Prostate gland (tissue), 2 donors: ENCODE results near the gene ANKS1B. TPM values are rescaled to one million over a fixed set of nuclear protein-coding genes. Genes with fewer than 3 reads are reported as not detected.

ENCODE experiments used
- DNase-seq: peaks from one replicate; pipeline ENCODE4 v3.0.0-alpha.2; 2019; ENCODE audit warnings: low spot score
- H3K27ac ChIP-seq, 2 donors: fragments of 200-600 bp; sonication (generic); 2 replicates each; pipeline ENCODE4 v1.5.1; 2017 to 2019
- H3K27me3 ChIP-seq: fragments of 200-600 bp; sonication (generic); replicated peaks from 2 replicates; pipeline ENCODE4 v1.5.1; 2019; ENCODE audit not compliant: insufficient read depth
- H3K36me3 ChIP-seq, 2 donors: fragments of 200-600 bp; sonication (generic); 1 replicate in 1 of 2; 2 replicates in 1 of 2; pipeline versions ENCODE4 v1.5.1 to v1.8.1; 2017 to 2019
- H3K4me1 ChIP-seq: fragments of 200-600 bp; sonication (generic); replicated peaks from 2 replicates; pipeline ENCODE4 v1.5.1; 2019
- H3K4me3 ChIP-seq, 2 donors: fragments of 200-600 bp; sonication (generic); 2 replicates each; pipeline ENCODE4 v1.5.1; 2017 to 2019
- H3K9me3 ChIP-seq: fragments of 200-600 bp; sonication (generic); 2 replicates; pipeline ENCODE4 v1.5.1; 2017
- POLR2A ChIP-seq: fragments of 450-650 bp; IDR thresholded peaks from one replicate; pipeline ENCODE4 v1.6.1; 2016; ENCODE audit warnings: antibody characterized with exemption, mild to moderate bottlenecking
- POLR2AphosphoS5 ChIP-seq: sonication (generic); formaldehyde crosslinking; IDR thresholded peaks from one replicate; pipeline ENCODE4 v1.6.1; 2017; ENCODE audit warnings: antibody characterized with exemption
- WGBS: methylation state at CpG from one replicate; pipeline ENCODE4 v1.1.5; 2018; 5-methylcytosine and 5-hydroxymethylcytosine counted together
- intact Hi-C: fragments of 100-400 bp; cut with DNase I; formaldehyde crosslinking; loops from one replicate; pipeline ENCODE4 v1.14.2; 2022
- total RNA-seq, 2 donors: library from RNA; depleted of rRNA; stranded (reverse); fragments of >200 nt; gene quantifications; one replicate each; pipeline ENCODE4 v1.1.0, GENCODE V29; 2016
- TF ChIP-seq, protein P1 (sequence below), 4 experiments: fragments of 200-600 bp in 2 of 4; fragments of 450-650 bp in 2 of 4; sonication (generic) in 2 of 4; IDR thresholded peaks; 1 replicate in 3 of 4; 2 replicates in 1 of 4; pipeline ENCODE4 v1.5.1; 2016 to 2019; ENCODE audit warnings: antibody characterized with exemption in 4 of 4, mild to moderate bottlenecking in 2 of 4, moderate library complexity in 2 of 4

Gene ANKS1B
- total RNA-seq, 2 donors from 2014 or later, result 13.0 to 17.4 TPM

DNA sequence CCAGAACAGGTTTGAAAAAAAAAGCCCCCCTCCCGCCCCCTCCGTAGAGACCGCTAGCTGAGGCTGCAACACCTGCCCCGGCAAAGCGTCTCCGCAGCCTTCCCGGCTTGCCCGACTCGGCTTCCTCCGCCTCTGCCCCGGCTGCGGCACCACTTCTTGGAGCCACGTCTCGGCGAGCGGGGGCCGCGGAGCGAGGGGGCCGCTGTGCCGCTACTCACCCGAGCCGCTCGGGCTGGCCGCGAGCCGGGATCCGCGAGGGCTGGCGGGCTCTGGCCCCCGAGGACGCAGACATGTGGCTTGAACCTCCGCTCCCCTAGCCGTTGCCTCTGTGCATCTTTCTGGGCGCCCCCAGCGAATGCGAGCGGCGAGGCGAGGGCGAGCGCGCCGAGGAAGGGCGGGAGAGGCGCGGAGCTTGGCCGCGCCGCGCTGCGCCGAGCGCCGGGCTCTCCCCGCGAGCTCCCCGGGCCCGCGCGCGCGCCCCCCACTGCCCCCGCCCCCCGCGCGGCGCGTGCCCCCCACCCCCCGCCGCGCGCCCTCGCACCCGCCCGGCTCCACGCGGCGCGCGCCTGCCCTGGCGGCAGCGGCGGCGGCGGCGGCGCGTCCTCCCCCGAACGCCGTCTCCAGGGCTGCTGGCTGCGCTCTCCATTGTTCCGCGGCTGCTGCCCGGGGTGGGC is 1090.2 kb downstream of the ANKS1B start:
- Histone ChIP-seq H3K9me3 (no peaks in the 10 kb centered on the region), H3K27me3 (peaks cover 6% of the 10 kb centered on the region), H3K27ac (no peak overlapping the region), H3K36me3 (no peaks in the 10 kb centered on the region), H3K4me1 (no peaks in the 10 kb centered on the region), H3K4me3 (peak overlapping the region; percentile 25 to 30)
- DNase-seq, result no peak
- TF ChIP-seq POLR2A, result no peak
- TF ChIP-seq POLR2AphosphoS5, result no peak
- TF ChIP-seq, protein P1, sequence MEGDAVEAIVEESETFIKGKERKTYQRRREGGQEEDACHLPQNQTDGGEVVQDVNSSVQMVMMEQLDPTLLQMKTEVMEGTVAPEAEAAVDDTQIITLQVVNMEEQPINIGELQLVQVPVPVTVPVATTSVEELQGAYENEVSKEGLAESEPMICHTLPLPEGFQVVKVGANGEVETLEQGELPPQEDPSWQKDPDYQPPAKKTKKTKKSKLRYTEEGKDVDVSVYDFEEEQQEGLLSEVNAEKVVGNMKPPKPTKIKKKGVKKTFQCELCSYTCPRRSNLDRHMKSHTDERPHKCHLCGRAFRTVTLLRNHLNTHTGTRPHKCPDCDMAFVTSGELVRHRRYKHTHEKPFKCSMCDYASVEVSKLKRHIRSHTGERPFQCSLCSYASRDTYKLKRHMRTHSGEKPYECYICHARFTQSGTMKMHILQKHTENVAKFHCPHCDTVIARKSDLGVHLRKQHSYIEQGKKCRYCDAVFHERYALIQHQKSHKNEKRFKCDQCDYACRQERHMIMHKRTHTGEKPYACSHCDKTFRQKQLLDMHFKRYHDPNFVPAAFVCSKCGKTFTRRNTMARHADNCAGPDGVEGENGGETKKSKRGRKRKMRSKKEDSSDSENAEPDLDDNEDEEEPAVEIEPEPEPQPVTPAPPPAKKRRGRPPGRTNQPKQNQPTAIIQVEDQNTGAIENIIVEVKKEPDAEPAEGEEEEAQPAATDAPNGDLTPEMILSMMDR (IDR thresholded peaks at IDR 0.05), result no peak
- under 1% methylated on average over 65 of the region's 96 CpGs for WGBS
- intact Hi-C loops, result no loop called here

DNA sequence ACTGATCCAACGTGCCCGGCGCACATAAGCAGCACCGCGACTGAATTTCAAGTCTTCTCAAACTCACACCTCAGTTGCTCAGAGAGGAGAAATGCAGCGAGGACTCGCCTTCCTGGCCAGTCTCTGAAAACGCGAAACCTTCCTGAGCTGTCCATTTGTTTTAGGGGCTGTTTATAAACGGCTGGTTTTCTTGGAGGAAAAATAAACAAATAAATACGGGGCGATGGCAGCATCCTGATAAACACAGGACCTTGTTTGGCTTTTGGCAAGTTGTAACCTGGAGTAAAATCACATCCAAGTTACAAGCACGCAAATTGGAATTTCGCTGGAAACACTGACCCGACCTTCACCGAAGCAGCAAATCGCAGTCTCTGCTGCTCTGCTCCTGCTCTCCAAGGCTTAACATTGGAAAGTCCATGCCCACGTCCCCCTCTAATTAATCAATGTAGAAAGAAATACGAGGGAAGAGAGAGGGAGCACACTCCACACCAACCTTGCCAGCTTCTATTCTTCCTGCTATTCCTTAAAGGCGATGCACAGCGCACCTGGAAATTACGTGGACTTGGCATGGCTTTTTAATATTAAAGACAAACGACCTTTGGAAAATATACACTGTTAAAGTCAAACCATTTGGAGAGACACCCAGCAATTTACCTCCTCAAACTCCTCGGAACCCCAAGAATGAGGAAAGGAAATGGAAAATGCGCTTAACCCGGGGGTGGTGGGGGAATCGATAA is 1090.9 kb downstream of the ANKS1B start:
- H3K4me3 ChIP-seq, result peak overlapping the region in 1 of 2 donors; percentile 16
- DNase-seq, result no peak
- H3K9me3 ChIP-seq, result no peaks in the 10 kb centered on the region
- H3K4me1 ChIP-seq, result no peaks in the 10 kb centered on the region
- H3K36me3 ChIP-seq, result no peaks in the 10 kb centered on the region
- WGBS, result 3% methylated on average over 27 of the region's 27 CpGs
- H3K27ac ChIP-seq, result no peak overlapping the region
- peaks cover 6% of the 10 kb centered on the region for H3K27me3 ChIP-seq
- TF ChIP-seq, protein P1 (IDR thresholded peaks at IDR 0.05), result no peak
- TF ChIP-seq POLR2A, result no peak
- no peak for TF ChIP-seq POLR2AphosphoS5
- intact Hi-C loops, result no loop called here

DNA sequence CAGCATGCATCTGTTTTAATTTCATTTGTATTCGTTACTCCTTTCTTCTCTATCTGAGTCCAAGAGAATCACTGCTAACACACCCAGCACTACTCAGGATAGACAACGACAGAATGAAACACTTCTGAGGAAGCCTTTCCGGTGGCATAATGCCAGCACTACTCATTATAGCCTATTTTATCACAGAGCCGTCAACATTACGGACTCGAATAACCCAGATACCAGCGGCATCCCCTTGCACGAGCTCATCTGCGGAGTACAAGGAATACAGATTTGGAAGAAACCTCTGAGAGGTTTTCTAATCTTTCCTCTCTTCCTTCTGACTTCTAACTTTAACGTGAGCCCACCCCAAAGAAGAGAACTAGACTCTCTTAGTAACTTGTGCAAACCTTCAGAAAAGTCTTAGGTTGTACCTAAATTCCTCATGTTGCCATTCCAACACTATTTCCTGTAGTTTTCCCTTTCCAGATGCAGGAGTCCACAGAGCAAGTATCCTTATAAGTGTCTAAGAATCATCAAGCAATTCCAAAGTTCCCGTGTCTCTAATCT is 1091.5 kb downstream of the ANKS1B start:
- no peaks in the 10 kb centered on the region for H3K9me3 ChIP-seq
- no peaks in the 10 kb centered on the region for H3K4me1 ChIP-seq
- H3K4me3 ChIP-seq, result no peak overlapping the region
- H3K27me3 ChIP-seq, result peaks cover 6% of the 10 kb centered on the region
- no peak overlapping the region for H3K27ac ChIP-seq
- H3K36me3 ChIP-seq, result no peaks in the 10 kb centered on the region
- DNase-seq, result no peak
- TF ChIP-seq POLR2A, result no peak
- TF ChIP-seq, protein P1 (IDR thresholded peaks at IDR 0.05), result no peak
- TF ChIP-seq POLR2AphosphoS5, result no peak
- intact Hi-C loops, result no loop called here
- 15% methylated on average over 11 of the region's 11 CpGs for WGBS

DNA sequence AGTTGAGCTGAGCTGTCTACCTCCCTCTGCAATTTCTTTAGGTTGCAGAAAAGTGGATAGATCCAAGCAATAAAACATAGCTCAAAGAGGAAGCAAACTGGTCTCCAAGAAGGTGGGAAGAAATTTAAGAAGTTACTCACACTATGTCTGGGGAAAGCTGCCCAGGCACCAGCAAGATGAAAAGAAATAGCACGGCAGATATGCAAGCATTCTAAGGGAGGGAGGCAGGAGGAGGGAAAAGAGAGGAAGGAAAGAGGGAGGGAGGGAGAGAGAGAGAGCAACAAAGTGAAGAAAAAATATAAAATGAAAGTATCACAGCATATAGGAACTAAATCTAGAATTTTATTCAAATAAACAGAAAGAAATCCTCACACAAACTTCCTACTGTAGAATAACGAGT is 1099.0 kb downstream of the ANKS1B start:
- Histone ChIP-seq H3K4me1 (no peaks in the 10 kb centered on the region), H3K27ac (no peak overlapping the region), H3K9me3 (no peaks in the 10 kb centered on the region), H3K4me3 (no peak overlapping the region), H3K36me3 (no peaks in the 10 kb centered on the region), H3K27me3 (no peaks in the 10 kb centered on the region)
- TF ChIP-seq POLR2AphosphoS5 (no peak), POLR2A (no peak)
- TF ChIP-seq, protein P1 (IDR thresholded peaks at IDR 0.05), result no peak
- WGBS, result 50% methylated on average over 2 of the region's 2 CpGs
- intact Hi-C loops, result no loop called here
- DNase-seq, result no peak
